ENCODE results near the gene UNC5CL.

UNC5CL gene

GRCh38 chr6:41038205-41038604 is 816 bp downstream of the UNC5CL start:
- Histone ChIP-seq H3K9me2 (replicated peaks; ENCODE audit: insufficient read depth, low read length) (no peaks in the 10 kb centered on the region), H2AFZ (ENCODE audit: low read depth, low read length, severe bottlenecking) (no peak overlapping the region), H3K79me2 (ENCODE audit: insufficient read depth, low read length) (no peaks in the 10 kb centered on the region), H3K27ac (ENCODE audit: low read depth, low read length) (no peak overlapping the region), H3K4me3 (ENCODE audit: insufficient read depth, low read length, poor library complexity, severe bottlenecking) (no peak overlapping the region), H4K20me1 (ENCODE audit: low read depth, low read length) (no peaks in the 10 kb centered on the region), H3K36me3 (ENCODE audit: low read length) (no peaks in the 10 kb centered on the region), H3K4me2 (ENCODE audit: low read depth, low read length, poor library complexity, severe bottlenecking) (no peak overlapping the region), H3F3A (ENCODE audit: insufficient read depth) (no peaks in the 10 kb centered on the region), H3K9ac (ENCODE audit: low read length) (no peak overlapping the region), H3K9me3 (ENCODE audit: insufficient read depth, low read length) (no peaks in the 10 kb centered on the region), H3K27me3 (ENCODE audit: low read length) (no peaks in the 10 kb centered on the region)
- TF ChIP-seq CTCF (IDR thresholded peaks at IDR 0.05; ENCODE audit: insufficient read depth, low read length, poor library complexity, severe bottlenecking) (no peak), EZH2phosphoT487 (conservative IDR thresholded peaks at IDR 0.05; ENCODE audit: low read length) (no peak)

- no peak overlapping the region for H3K9ac ChIP-seq (ENCODE audit: low read length)
- H3K9me2 ChIP-seq (replicated peaks; ENCODE audit: insufficient read depth, low read length) = no peaks in the 10 kb centered on the region
- TF ChIP-seq CTCF (IDR thresholded peaks at IDR 0.05; ENCODE audit: insufficient read depth, low read length, poor library complexity, severe bottlenecking) (no peak), EZH2phosphoT487 (conservative IDR thresholded peaks at IDR 0.05; ENCODE audit: low read length) (no peak)
- no peak overlapping the region for H3K4me2 ChIP-seq (ENCODE audit: low read depth, low read length, poor library complexity, severe bottlenecking)
- no peaks in the 10 kb centered on the region for H4K20me1 ChIP-seq (ENCODE audit: low read depth, low read length)
- H3F3A ChIP-seq (ENCODE audit: insufficient read depth) = no peaks in the 10 kb centered on the region
- H3K27ac ChIP-seq (ENCODE audit: low read depth, low read length) = no peak overlapping the region
- H3K9me3 ChIP-seq (ENCODE audit: insufficient read depth, low read length) = no peaks in the 10 kb centered on the region
- H3K36me3 ChIP-seq (ENCODE audit: low read length) = no peaks in the 10 kb centered on the region
- H3K4me3 ChIP-seq (ENCODE audit: insufficient read depth, low read length, poor library complexity, severe bottlenecking) = no peak overlapping the region
- H3K79me2 ChIP-seq (ENCODE audit: insufficient read depth, low read length) = no peaks in the 10 kb centered on the region
- H3K27me3 ChIP-seq (ENCODE audit: low read length) = no peaks in the 10 kb centered on the region
- no peak overlapping the region for H2AFZ ChIP-seq (ENCODE audit: low read depth, low read length, severe bottlenecking)
Measured at GRCh38 chr6:41037107-41037900, 1.7 kb downstream of the UNC5CL start.

- no peaks in the 10 kb centered on the region for H3F3A ChIP-seq (ENCODE audit: insufficient read depth)
- H3K79me2 ChIP-seq (ENCODE audit: insufficient read depth, low read length) = no peaks in the 10 kb centered on the region
- no peaks in the 10 kb centered on the region for H3K9me3 ChIP-seq (ENCODE audit: insufficient read depth, low read length)
- H4K20me1 ChIP-seq (ENCODE audit: low read depth, low read length) = no peaks in the 10 kb centered on the region
- no peaks in the 10 kb centered on the region for H3K9me2 ChIP-seq (replicated peaks; ENCODE audit: insufficient read depth, low read length)
- TF ChIP-seq EZH2phosphoT487 (conservative IDR thresholded peaks at IDR 0.05; ENCODE audit: low read length) = no peak
- no peak for TF ChIP-seq CTCF (IDR thresholded peaks at IDR 0.05; ENCODE audit: insufficient read depth, low read length, poor library complexity, severe bottlenecking)
- H3K27ac ChIP-seq (ENCODE audit: low read depth, low read length) = no peak overlapping the region
- no peak overlapping the region for H3K4me2 ChIP-seq (ENCODE audit: low read depth, low read length, poor library complexity, severe bottlenecking)
- no peak overlapping the region for H3K4me3 ChIP-seq (ENCODE audit: insufficient read depth, low read length, poor library complexity, severe bottlenecking)
- H3K9ac ChIP-seq (ENCODE audit: low read length) = no peak overlapping the region
- no peak overlapping the region for H2AFZ ChIP-seq (ENCODE audit: low read depth, low read length, severe bottlenecking)
- H3K27me3 ChIP-seq (ENCODE audit: low read length) = no peaks in the 10 kb centered on the region
- H3K36me3 ChIP-seq (ENCODE audit: low read length) = no peaks in the 10 kb centered on the region
Measured at GRCh38 chr6:41036601-41037000, 2.4 kb downstream of the UNC5CL start.

Measured in SU-DHL-6 (cell line).